8988T (cell line): Measurements from ENCODE around the gene KBTBD4.
A peak's percentile ranks its signal among the peaks of the same experiment; 100 is the strongest.
"Not testable (repeated sequence)": the region's sequence is repeated elsewhere in the genome, so short reads cannot be mapped to it uniquely, and the experiment has no call there.

Source experiments
- DNase-seq: peaks from one replicate; pipeline ENCODE4 v3.0.0; 2011

Gene KBTBD4

GRCh38 chr11:47558695-47559094 is 20.1 kb downstream of the KBTBD4 start:
- DNase-seq = no peak

- not testable (repeated sequence) for DNase-seq
Measured at GRCh38 chr11:47557004-47557403, 21.8 kb downstream of the KBTBD4 start.

GRCh38 chr11:47553406-47553743 is 25.4 kb downstream of the KBTBD4 start:
- DNase-seq = no peak

- DNase-seq = peak; percentile 73
Measured at GRCh38 chr11:47552566-47553405, 26.0 kb downstream of the KBTBD4 start, which contains the start of gene CELF1. TSS of gene CELF1 (minus strand) at chr11:47553132. CDS start at chr11:47499523, 53,609 bp downstream.

GRCh38 chr11:47552056-47552565 is 26.7 kb downstream of the KBTBD4 start:
- no peak for DNase-seq

- DNase-seq = no peak
Measured at GRCh38 chr11:47551086-47551485, 27.7 kb downstream of the KBTBD4 start.

- no peak for DNase-seq
Measured at GRCh38 chr11:47550288-47551047, 28.3 kb downstream of the KBTBD4 start.

- DNase-seq = not testable (repeated sequence)
Measured at GRCh38 chr11:47546274-47546673, 32.5 kb downstream of the KBTBD4 start.

GRCh38 chr11:47545298-47545697 is 33.5 kb downstream of the KBTBD4 start:
- DNase-seq = no peak

GRCh38 chr11:47541070-47541469 is 37.7 kb downstream of the KBTBD4 start:
- no peak for DNase-seq

GRCh38 chr11:47539681-47540039 is 39.1 kb downstream of the KBTBD4 start:
- DNase-seq = no peak

- no peak for DNase-seq
Measured at GRCh38 chr11:47538741-47539565, 39.8 kb downstream of the KBTBD4 start.

GRCh38 chr11:47536915-47537314 is 41.9 kb downstream of the KBTBD4 start:
- DNase-seq = no peak

- DNase-seq = no peak
Measured at GRCh38 chr11:47534704-47535251, 44.0 kb downstream of the KBTBD4 start.

GRCh38 chr11:47533690-47534151 is 45.0 kb downstream of the KBTBD4 start:
- no peak for DNase-seq

- no peak for DNase-seq
Measured at GRCh38 chr11:47532597-47533213, 46.1 kb downstream of the KBTBD4 start.

GRCh38 chr11:47531666-47532065 is 47.1 kb downstream of the KBTBD4 start:
- DNase-seq = no peak

- DNase-seq = not testable (repeated sequence)
Measured at GRCh38 chr11:47530721-47531120, 48.0 kb downstream of the KBTBD4 start.

GRCh38 chr11:47529951-47530350 is 48.8 kb downstream of the KBTBD4 start:
- DNase-seq = no peak

- no peak for DNase-seq
Measured at GRCh38 chr11:47527186-47527585, 51.6 kb downstream of the KBTBD4 start.

GRCh38 chr11:47526032-47526431 is 52.7 kb downstream of the KBTBD4 start:
- not testable (repeated sequence) for DNase-seq

- DNase-seq = no peak
Measured at GRCh38 chr11:47524291-47524874, 54.4 kb downstream of the KBTBD4 start.
